Esophagus muscularis mucosa (tissue), 4 donors: Measurements from ENCODE around the gene SMIM26.

ENCODE experiments used
- CTCF ChIP-seq, 3 experiments: fragments of 200-600 bp in 2 of 3; fragments of 450-650 bp in 1 of 3; sonication (generic) in 2 of 3; IDR thresholded peaks; one replicate each; pipeline ENCODE4 v1.5.1; 2017 to 2019; ENCODE audit warnings: antibody characterized with exemption in 3 of 3, mild to moderate bottlenecking in 2 of 3, moderate library complexity in 1 of 3
- EP300 ChIP-seq: sonication (generic); formaldehyde crosslinking; IDR thresholded peaks from one replicate; pipeline ENCODE4 v1.6.1; 2017; ENCODE audit warnings: antibody characterized with exemption
- POLR2A ChIP-seq: fragments of 450-650 bp; IDR thresholded peaks from one replicate; pipeline ENCODE4 v1.6.1; 2017; ENCODE audit warnings: antibody characterized with exemption, moderate library complexity, mild to moderate bottlenecking, low read depth
- POLR2AphosphoS5 ChIP-seq, 2 donors: sonication (generic); formaldehyde crosslinking; IDR thresholded peaks; one replicate each; pipeline ENCODE4 v1.6.1; 2017; ENCODE audit warnings: antibody characterized with exemption in 2 of 2

- no peak for TF ChIP-seq POLR2A
- TF ChIP-seq EP300 = no peak
- no peak for TF ChIP-seq CTCF (IDR thresholded peaks at IDR 0.05)
- no peak for TF ChIP-seq POLR2AphosphoS5 (IDR thresholded peaks at IDR 0.05)
These were observed 23.3 kb upstream of the SMIM26 start for GRCh38 chr20:18543932-18544331.
